Esophagus (tissue), 2 donors: ENCODE data around the gene FHIP2A. TPM values are rescaled to one million over a fixed set of nuclear protein-coding genes. Genes with fewer than 3 reads are reported as not detected.

ENCODE experiments used
- H3K27ac ChIP-seq, 2 donors: one replicate each; pipeline ENCODE4 v1.5.1; 2013; ENCODE audit warnings: low read depth in 2 of 2, mild to moderate bottlenecking in 2 of 2, inconsistent platforms in 1 of 2, low read length in 1 of 2, moderate library complexity in 1 of 2
- H3K27me3 ChIP-seq, 2 donors: one replicate each; pipeline ENCODE4 v1.6.1; 2013; ENCODE audit warnings: low read length in 2 of 2, control low read depth in 1 of 2, mild to moderate bottlenecking in 1 of 2; ENCODE audit not compliant: insufficient read depth in 2 of 2, control insufficient read depth in 1 of 2
- H3K36me3 ChIP-seq, 2 donors: one replicate each; pipeline ENCODE4 v1.6.1; 2013; ENCODE audit warnings: low read length in 1 of 2; ENCODE audit not compliant: control insufficient read depth in 2 of 2, insufficient read depth in 2 of 2
- H3K4me1 ChIP-seq, 2 donors: one replicate each; pipeline ENCODE4 v1.6.1; 2013; ENCODE audit warnings: low read length in 1 of 2; ENCODE audit not compliant: control insufficient read depth in 2 of 2, insufficient read depth in 2 of 2
- H3K4me3 ChIP-seq, 2 donors: one replicate each; pipeline ENCODE4 v1.5.1; 2013; ENCODE audit warnings: low read length in 2 of 2, mild to moderate bottlenecking in 2 of 2, low read depth in 1 of 2, moderate library complexity in 1 of 2
- H3K9me3 ChIP-seq, 2 donors: one replicate each; pipeline ENCODE4 v1.6.1; 2013; ENCODE audit warnings: mild to moderate bottlenecking in 2 of 2, low read depth in 1 of 2, low read length in 1 of 2, moderate library complexity in 1 of 2; ENCODE audit not compliant: control insufficient read depth in 2 of 2, insufficient read depth in 1 of 2
- WGBS, 2 donors: extraction: QIAGEN DNeasy Blood & Tissue Kit; methylation state at CpG; one replicate each; pipeline ENCODE4 v1.1.7; 2013; 5-methylcytosine and 5-hydroxymethylcytosine counted together
- polyA plus RNA-seq, 2 donors: library from polyadenylated mRNA; stranded (reverse); fragments of 200-250 nt; gene quantifications; one replicate each; pipeline ENCODE4 v1.2.3, GENCODE V29; 2013
- donor health status: healthy with polysubstance abuse.
- donor health status: Bipolar disorder and iron deficiency.

The FHIP2A gene
- polyA plus RNA-seq, 2 donors = 3.1 to 3.2 TPM

- 18 to 45% methylated on average over 1 of the region's 1 CpG for WGBS, 2 donors
Measured at GRCh38 chr10:114868870-114869519, 47.4 kb downstream of the FHIP2A start.

GRCh38 chr10:114869520-114869892 is 47.9 kb downstream of the FHIP2A start:
- Histone ChIP-seq H3K36me3 (no peaks in the 10 kb centered on the region), H3K4me3 (no peak overlapping the region), H3K9me3 (no peaks in the 10 kb centered on the region), H3K27ac (no peak overlapping the region), H3K27me3 (peaks cover 0 to 3% of the 10 kb centered on the region in 2 donors), H3K4me1 (no peaks in the 10 kb centered on the region)
- WGBS, 2 donors = 1 to 25% methylated on average over 1 of the region's 1 CpG

More at GRCh38 chr10:114868870-114869519, 47.4 kb downstream of the FHIP2A start:
- no peak overlapping the region for H3K4me3 ChIP-seq
- H3K4me1 ChIP-seq = no peaks in the 10 kb centered on the region
- peaks cover 0 to 3% of the 10 kb centered on the region in 2 donors for H3K27me3 ChIP-seq
- no peaks in the 10 kb centered on the region for H3K9me3 ChIP-seq
- H3K27ac ChIP-seq = no peak overlapping the region
- no peaks in the 10 kb centered on the region for H3K36me3 ChIP-seq

- H3K4me3 ChIP-seq = no peak overlapping the region
- 80 to 91% methylated on average over 3 of the region's 3 CpGs for WGBS, 2 donors
Measured at GRCh38 chr10:114870486-114870885, 48.9 kb downstream of the FHIP2A start.

GRCh38 chr10:114871379-114871778 is 49.8 kb downstream of the FHIP2A start:
- peaks cover 0 to 4% of the 10 kb centered on the region in 2 donors for H3K4me1 ChIP-seq
- H3K27ac ChIP-seq = no peak overlapping the region
- WGBS, 2 donors = 94 to 96% methylated on average over 2 of the region's 2 CpGs
- H3K4me3 ChIP-seq = no peak overlapping the region
- no peaks in the 10 kb centered on the region for H3K36me3 ChIP-seq
- H3K9me3 ChIP-seq = no peaks in the 10 kb centered on the region
- H3K27me3 ChIP-seq = peaks cover 0 to 3% of the 10 kb centered on the region in 2 donors

More at GRCh38 chr10:114870486-114870885, 48.9 kb downstream of the FHIP2A start:
- Histone ChIP-seq H3K4me1 (no peaks in the 10 kb centered on the region), H3K27ac (no peak overlapping the region), H3K9me3 (no peaks in the 10 kb centered on the region), H3K36me3 (no peaks in the 10 kb centered on the region), H3K27me3 (peaks cover 0 to 3% of the 10 kb centered on the region in 2 donors)

Other genes with a start within 250 kb of the FHIP2A start
- 100 to 1,000 TPM; 104 to 121 TPM for gene ABLIM1, start 163.5 kb upstream of the FHIP2A start, polyA plus RNA-seq
- 1 to 10 TPM; 4.0 to 6.0 TPM for gene TRUB1, start 116.4 kb downstream of the FHIP2A start, polyA plus RNA-seq